ENCODE data around the gene SCGB3A2. TPM values are rescaled to one million over a fixed set of nuclear protein-coding genes. Genes with fewer than 3 reads are reported as not detected.
"Not testable (repeated sequence)": the region's sequence is repeated elsewhere in the genome, so short reads cannot be mapped to it uniquely, and the experiment has no call there.

Gene SCGB3A2
- total RNA-seq, 1 donor from 2014 or later, result not detected

DNA sequence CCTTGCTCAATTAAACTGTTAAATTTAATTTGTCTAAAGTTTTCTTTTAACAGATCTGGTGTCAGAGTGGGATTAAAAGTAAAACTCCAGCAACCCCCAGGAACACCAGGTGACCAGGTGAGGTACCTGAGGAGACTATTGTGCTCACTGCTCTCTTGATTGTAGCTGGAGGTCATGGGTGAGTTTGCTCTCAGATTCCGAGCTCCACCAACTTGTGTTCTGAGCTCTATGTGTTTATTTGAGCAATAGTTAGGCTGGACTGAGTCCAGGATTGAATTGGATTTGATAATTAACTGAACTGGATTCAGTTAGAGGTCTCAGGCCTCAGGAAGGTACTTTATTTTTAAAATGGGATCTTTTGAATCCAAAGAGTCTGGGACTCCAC, 17.9 kb upstream of the SCGB3A2 start:
- DNase-seq (ENCODE audit: low spot score), result no peak
- Mint-ChIP-seq H3K36me3 (no peaks in the 10 kb centered on the region), H3K27me3 (ENCODE audit: insufficient read depth, low read depth) (no peaks in the 10 kb centered on the region), H3K4me3 (no peak overlapping the region), H3K9me3 (no peaks in the 10 kb centered on the region), H3K27ac (no peak overlapping the region), H3K4me1 (no peaks in the 10 kb centered on the region)
- H3K4me1 ChIP-seq, result peaks cover 8% of the 10 kb centered on the region
- H3K27me3 ChIP-seq, result no peaks in the 10 kb centered on the region
- no peaks in the 10 kb centered on the region for H3K79me2 ChIP-seq (ENCODE audit: low read depth)
- H3K36me3 ChIP-seq, result no peaks in the 10 kb centered on the region
- H3K9me3 ChIP-seq (ENCODE audit: low read depth), result no peaks in the 10 kb centered on the region
- no peaks in the 10 kb centered on the region for H3F3A ChIP-seq (ENCODE audit: low read depth)
- no peak overlapping the region for H3K9ac ChIP-seq
- H4K20me1 ChIP-seq (ENCODE audit: low read depth), result no peaks in the 10 kb centered on the region
- H3K27ac ChIP-seq, result no peak overlapping the region
- H3K4me3 ChIP-seq, result no peak overlapping the region
- no peak overlapping the region for H2AFZ ChIP-seq (replicated peaks)
- no peak for TF ChIP-seq CTCF (IDR thresholded peaks at IDR 0.05)
- TF ChIP-seq EZH2phosphoT487 (IDR thresholded peaks at IDR 0.05), result no peak
- TF ChIP-seq EZH2 (IDR thresholded peaks at IDR 0.05), result no peak
- H3K4me2 ChIP-seq, result no peak overlapping the region

DNA sequence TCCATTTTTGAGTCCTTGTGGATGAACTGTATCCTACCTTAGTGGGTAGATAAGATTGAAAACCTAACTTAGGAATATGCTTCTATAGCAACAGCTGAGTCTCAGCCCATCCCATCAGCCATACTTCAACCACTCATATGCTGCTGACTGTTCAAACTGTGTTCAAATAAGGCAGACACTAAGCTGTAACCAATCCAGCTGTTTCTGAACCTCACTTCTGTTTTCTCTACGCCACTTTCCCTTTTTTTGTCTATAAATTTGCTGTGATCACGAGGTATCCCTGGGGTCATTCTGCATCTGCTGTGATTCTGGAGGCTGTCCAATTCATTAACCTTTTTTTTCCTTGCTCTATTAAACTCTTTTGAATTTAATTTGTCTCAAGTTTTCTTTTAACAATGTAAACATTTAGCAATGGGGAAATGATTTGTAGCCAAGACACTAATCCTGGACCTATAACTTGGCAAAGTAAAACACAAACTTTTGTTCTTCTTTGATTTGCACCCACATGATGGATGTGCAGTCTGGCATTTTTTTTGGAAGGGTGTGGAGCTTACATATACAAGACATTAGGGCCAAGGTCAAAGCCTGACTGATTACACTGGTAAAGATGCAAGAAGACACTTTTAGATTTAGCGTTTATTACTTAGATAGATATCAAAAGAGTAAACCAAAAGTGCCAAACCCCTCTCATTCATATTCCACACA, 14.9 kb upstream of the SCGB3A2 start:
- no peaks in the 10 kb centered on the region for H3K36me3 Mint-ChIP-seq
- no peaks in the 10 kb centered on the region for H4K20me1 ChIP-seq (ENCODE audit: low read depth)
- H3K9me3 ChIP-seq (ENCODE audit: low read depth), result no peaks in the 10 kb centered on the region
- no peaks in the 10 kb centered on the region for H3K27me3 ChIP-seq
- no peak overlapping the region for H2AFZ ChIP-seq (replicated peaks)
- no peaks in the 10 kb centered on the region for H3K79me2 ChIP-seq (ENCODE audit: low read depth)
- peaks cover 4% of the 10 kb centered on the region for H3K4me1 Mint-ChIP-seq
- no peaks in the 10 kb centered on the region for H3F3A ChIP-seq (ENCODE audit: low read depth)
- H3K4me3 ChIP-seq, result no peak overlapping the region
- DNase-seq (ENCODE audit: low spot score), result no peak
- no peaks in the 10 kb centered on the region for H3K9me3 Mint-ChIP-seq
- no peak overlapping the region for H3K27ac Mint-ChIP-seq
- H3K27ac ChIP-seq, result no peak overlapping the region
- H3K4me1 ChIP-seq, result peaks cover 11% of the 10 kb centered on the region
- TF ChIP-seq EZH2phosphoT487 (IDR thresholded peaks at IDR 0.05) (no peak), CTCF (IDR thresholded peaks at IDR 0.05) (no peak), EZH2 (IDR thresholded peaks at IDR 0.05) (no peak)
- no peak overlapping the region for H3K4me2 ChIP-seq
- no peaks in the 10 kb centered on the region for H3K36me3 ChIP-seq
- no peak overlapping the region for H3K9ac ChIP-seq
- H3K4me3 Mint-ChIP-seq, result no peak overlapping the region
- no peaks in the 10 kb centered on the region for H3K27me3 Mint-ChIP-seq (ENCODE audit: insufficient read depth, low read depth)

DNA sequence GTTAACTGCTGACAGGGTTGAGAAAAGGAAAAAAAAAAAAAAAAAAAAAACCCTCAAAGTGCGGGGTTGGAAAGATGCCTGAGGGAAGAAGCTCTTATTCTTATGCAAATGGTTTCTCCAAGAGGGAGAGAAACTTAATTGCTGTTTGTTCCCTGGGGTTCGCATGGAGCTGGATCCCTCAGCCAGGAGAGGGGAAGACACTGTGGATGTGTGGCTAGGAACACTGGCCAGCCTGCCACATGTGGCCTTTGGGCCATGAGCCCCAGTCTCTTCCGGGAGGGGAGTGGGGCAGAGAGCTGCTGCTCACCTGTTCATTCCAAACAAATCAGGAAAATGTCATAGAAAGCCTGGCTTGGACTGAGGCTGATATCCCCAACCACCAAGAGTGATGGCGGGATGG, 9.4 kb upstream of the SCGB3A2 start:
- H3K9me3 ChIP-seq (ENCODE audit: low read depth), result no peaks in the 10 kb centered on the region
- H3F3A ChIP-seq (ENCODE audit: low read depth), result peaks cover 11% of the 10 kb centered on the region
- H3K4me1 ChIP-seq, result peaks cover 22% of the 10 kb centered on the region
- Mint-ChIP-seq H3K4me1 (peaks cover 28% of the 10 kb centered on the region), H3K36me3 (no peaks in the 10 kb centered on the region), H3K4me3 (no peak overlapping the region), H3K27ac (peak overlapping the region; percentile 24), H3K27me3 (ENCODE audit: insufficient read depth, low read depth) (peaks cover 4% of the 10 kb centered on the region), H3K9me3 (peaks cover 13% of the 10 kb centered on the region)
- H3K4me2 ChIP-seq, result peak overlapping the region; percentile 39
- H2AFZ ChIP-seq (replicated peaks), result no peak overlapping the region
- DNase-seq (ENCODE audit: low spot score), result peak; percentile 60
- H3K27ac ChIP-seq, result no peak overlapping the region
- H3K9ac ChIP-seq, result no peak overlapping the region
- no peaks in the 10 kb centered on the region for H4K20me1 ChIP-seq (ENCODE audit: low read depth)
- no peak for TF ChIP-seq EZH2 (IDR thresholded peaks at IDR 0.05)
- no peak for TF ChIP-seq EZH2phosphoT487 (IDR thresholded peaks at IDR 0.05)
- TF ChIP-seq CTCF (IDR thresholded peaks at IDR 0.05), result no peak
- no peaks in the 10 kb centered on the region for H3K36me3 ChIP-seq
- H3K4me3 ChIP-seq, result peak overlapping the region; percentile 1
- H3K79me2 ChIP-seq (ENCODE audit: low read depth), result no peaks in the 10 kb centered on the region
- H3K27me3 ChIP-seq, result peaks cover 43% of the 10 kb centered on the region

GRCh38 chr5:147869892-147870291, 8.6 kb upstream of the SCGB3A2 start:
- H3K27ac Mint-ChIP-seq; H2AFZ ChIP-seq (replicated peaks); H3K36me3 Mint-ChIP-seq; H3K9me3 ChIP-seq (ENCODE audit: low read depth); H4K20me1 ChIP-seq (ENCODE audit: low read depth); H3K9ac ChIP-seq; H3K4me3 ChIP-seq; H3K79me2 ChIP-seq (ENCODE audit: low read depth); H3K36me3 ChIP-seq; H3K27ac ChIP-seq; DNase-seq (ENCODE audit: low spot score); H3K27me3 Mint-ChIP-seq (ENCODE audit: insufficient read depth, low read depth); H3K4me3 Mint-ChIP-seq: not testable (repeated sequence)
- Histone ChIP-seq H3F3A (ENCODE audit: low read depth) (peaks cover 17% of the 10 kb centered on the region), H3K4me1 (peaks cover 30% of the 10 kb centered on the region), H3K27me3 (peaks cover 50% of the 10 kb centered on the region), H3K4me2 (peak overlapping the region; percentile 39)
- Mint-ChIP-seq H3K9me3 (peaks cover 13% of the 10 kb centered on the region), H3K4me1 (peaks cover 36% of the 10 kb centered on the region)

DNA sequence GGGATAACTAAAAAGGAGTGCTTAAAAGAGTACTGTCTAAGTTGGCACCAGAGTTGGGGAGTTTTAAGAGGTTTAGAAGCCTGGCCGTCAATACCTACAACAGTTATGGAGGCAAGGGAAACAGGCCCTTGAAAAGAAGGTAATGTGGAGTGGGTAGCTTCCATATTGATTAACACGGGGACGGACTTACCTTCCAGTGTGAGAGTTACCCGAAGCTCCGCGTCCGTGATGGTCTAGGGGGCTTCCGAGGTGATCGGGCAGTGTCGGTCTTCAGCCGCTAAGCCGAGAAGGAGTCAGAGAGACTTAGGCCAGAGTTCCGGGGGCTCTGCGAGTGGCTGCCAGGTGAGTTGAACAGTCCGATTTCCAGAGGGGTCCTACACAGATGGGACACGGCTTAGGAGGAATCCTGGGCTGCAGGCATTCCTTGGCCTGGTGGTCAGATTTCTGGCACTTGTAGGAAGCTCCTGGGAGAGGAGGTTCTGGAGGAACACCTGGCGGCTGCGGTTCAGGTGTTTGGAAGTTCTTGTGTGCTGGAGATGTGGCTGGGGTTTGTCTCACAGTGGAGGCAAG, 6.4 kb upstream of the SCGB3A2 start:
- peak overlapping the region; percentile 22 for H3K4me2 ChIP-seq
- not testable (repeated sequence) for H3K27ac ChIP-seq, H3K9ac ChIP-seq

More for the DNA sequence above, 6.4 kb upstream of the SCGB3A2 start:
- not testable (repeated sequence) for H3K36me3 Mint-ChIP-seq; H3K4me3 Mint-ChIP-seq; H3K27ac Mint-ChIP-seq; H3K79me2 ChIP-seq (ENCODE audit: low read depth); H4K20me1 ChIP-seq (ENCODE audit: low read depth); H3K36me3 ChIP-seq; H3K27me3 Mint-ChIP-seq (ENCODE audit: insufficient read depth, low read depth); H3K9me3 ChIP-seq (ENCODE audit: low read depth); H3K4me3 ChIP-seq; DNase-seq (ENCODE audit: low spot score); H2AFZ ChIP-seq (replicated peaks)
- H3K4me1 ChIP-seq, result peaks cover 36% of the 10 kb centered on the region
- H3K27me3 ChIP-seq, result peaks cover 50% of the 10 kb centered on the region
- H3F3A ChIP-seq (ENCODE audit: low read depth), result peaks cover 25% of the 10 kb centered on the region
- Mint-ChIP-seq H3K9me3 (peaks cover 13% of the 10 kb centered on the region), H3K4me1 (peaks cover 44% of the 10 kb centered on the region)
